Stimulated activated CD8-positive, alpha-beta memory T cell treated with anti-CD3 and anti-CD28 coated beads, Interleukin-12 subunit alpha, Interleukin-12 subunit beta, amount 100 ng/mL, for 4 hours (primary cell): ENCODE results near the gene HSPH1.
"Not testable (repeated sequence)": the region's sequence is repeated elsewhere in the genome, so short reads cannot be mapped to it uniquely, and the experiment has no call there.

ENCODE experiments used
- DNase-seq: peaks from one replicate; pipeline ENCODE4 v3.0.0-alpha.2; 2020; ENCODE audit warnings: low read depth

Gene HSPH1

DNA sequence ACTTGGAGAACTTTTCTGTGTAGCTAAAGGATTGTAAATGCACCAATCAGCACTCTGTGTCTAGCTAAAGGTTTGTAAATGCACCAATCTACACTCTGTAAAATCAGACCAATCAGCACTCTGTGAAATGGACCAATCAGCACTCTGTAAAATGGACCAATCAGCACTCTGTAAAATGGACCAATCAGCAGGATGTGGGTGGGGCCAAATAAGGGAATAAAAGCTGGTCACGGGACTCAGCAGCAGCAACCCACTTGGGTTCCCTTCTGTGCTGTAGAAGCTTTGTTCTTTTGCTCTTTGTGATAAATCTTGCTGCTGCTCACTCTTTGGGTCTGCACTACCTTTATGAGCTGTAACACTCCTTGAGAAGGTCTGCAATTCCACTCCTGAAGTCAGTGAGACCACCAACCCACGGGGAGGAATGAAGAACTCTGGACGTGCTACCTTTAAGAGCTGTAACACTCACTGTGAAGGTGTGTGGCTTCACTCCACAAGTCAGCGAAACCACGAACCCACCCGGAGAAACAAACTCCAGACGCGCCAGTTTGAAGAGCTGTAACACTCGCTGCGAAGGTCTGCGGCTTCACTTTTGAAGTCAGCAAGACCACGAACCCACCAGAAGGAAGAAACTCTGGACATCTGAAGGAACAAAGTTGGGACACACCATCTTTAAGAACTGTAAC lies 16.2 kb upstream of the HSPH1 start:
- not testable (repeated sequence) for DNase-seq

DNA sequence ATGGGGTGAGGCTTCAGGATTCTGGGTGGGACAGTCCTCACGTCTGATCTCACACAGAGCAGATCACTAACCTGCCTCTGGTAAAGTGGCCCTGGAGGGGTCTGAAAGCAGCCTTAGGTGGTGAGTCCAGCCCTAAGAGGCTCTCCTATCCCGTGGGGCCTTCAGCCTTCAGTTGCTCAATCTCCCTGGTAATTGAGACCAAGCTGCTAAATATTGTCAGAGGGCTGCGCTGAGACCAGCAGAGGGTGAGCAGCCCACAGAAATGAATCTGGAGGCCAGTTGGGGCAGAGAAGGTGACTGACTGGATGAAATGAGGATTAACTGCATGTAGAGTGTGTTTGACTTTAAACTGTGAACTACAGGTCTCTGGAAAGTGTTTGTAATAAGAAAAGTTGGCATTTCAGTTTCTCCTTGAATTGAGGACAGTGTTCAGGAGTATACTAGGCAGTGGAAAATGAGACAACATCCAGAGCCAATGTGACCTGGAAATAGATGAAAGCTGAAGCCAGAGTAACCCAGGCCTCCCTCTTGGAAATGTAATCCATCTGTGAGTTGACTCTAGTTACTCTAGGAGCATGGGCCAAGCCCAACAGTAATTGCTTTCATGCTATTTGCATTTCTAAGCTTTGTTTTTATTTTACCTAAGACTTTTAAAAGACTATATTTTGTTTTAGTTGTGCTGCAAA lies 14.3 kb upstream of the HSPH1 start:
- DNase-seq: no peak

DNA sequence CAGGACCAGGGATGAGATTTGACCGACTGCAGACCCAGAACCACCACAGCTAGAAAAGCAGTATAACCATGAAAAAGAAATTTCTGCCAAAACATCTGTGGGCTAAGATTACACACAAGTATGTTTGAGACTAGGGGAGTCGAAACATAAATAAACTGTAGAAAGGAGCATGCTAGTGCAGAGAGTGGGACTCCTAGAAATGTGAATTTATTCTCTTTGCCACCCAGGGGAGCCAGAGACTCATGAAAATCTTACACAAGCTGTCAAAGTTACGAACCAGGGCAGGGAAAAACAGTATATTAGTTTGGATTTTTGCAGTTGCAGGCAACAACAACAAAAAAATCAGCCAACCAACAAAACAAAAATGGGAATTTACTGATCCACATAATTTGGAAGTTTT lies 12.3 kb upstream of the HSPH1 start:
- DNase-seq: no peak

DNA sequence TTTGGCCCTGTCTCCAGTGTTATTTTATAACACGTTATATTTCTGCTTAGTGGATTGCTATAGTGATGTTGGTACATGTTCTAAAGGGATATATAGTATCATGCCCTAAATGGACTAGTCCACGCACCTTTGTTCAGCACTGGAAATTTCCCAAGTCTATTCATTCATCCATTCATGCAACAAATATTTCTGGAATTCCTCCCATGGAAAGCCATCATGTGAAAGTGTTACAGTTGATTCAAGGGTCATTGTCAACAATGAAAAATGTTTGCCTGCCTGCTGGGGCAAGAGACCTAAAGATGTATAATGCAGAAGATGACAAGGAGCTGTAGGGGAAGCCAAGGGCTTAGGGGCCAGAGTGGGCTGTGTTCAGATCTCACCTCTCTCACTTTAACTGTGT lies 10.8 kb upstream of the HSPH1 start:
- DNase-seq: no peak

DNA sequence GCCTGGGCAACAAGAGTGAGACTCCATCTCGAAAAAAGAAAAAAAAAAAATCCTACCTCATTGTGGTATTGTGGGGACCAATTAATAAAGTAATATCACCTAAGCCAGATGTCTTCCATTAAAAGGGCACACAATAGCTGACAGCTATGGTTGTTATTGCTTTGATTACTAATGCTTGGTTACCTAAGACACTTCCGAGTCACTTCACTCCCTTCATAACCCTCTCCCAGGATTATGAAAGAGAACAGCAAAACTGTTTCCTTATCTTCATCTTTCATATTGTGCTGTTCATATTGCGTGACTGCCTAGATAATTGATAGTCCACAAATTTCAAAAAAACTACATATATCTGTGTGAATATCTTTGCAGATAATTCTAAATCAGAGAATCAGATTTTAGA lies 10.3 kb upstream of the HSPH1 start:
- no peak for DNase-seq

DNA sequence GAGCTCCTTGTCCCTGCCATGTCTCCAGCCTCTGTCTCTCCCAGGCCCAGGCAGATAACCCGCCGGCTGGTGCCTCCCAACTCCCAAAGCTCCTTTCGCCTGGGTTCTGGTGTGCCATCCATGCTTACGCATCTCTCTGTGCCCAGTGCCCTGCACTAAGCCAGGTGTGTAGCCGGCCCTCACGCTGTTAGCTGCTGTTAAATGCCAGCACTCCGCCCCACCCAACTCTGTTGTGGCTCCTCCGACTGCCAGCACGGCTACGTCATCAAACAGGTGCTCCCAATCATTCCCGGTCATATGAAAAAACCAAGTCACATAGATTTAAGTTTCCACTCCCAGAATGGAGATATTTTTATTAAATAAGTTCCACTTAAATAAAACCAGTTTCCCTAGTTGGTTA lies 7.0 kb upstream of the HSPH1 start:
- no peak for DNase-seq

DNA sequence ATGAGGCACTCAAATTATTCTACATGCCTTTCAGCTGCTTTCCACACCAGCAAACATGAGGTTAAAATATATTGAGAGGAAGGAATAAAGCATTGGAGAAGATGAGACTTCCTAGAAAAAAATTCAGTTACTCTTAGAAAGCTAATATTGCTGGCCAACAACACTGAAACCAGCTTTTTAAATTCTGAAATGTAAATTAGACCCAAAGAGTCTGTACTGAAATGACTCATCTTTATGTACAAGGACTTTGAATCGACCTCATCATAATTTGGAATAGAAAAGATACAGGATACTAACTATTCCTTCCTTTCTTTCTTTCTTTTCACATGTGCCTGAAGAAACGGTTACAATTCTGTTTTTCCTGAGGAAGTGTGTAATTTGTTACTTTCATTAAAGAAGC lies 6.5 kb upstream of the HSPH1 start:
- no peak for DNase-seq

DNA sequence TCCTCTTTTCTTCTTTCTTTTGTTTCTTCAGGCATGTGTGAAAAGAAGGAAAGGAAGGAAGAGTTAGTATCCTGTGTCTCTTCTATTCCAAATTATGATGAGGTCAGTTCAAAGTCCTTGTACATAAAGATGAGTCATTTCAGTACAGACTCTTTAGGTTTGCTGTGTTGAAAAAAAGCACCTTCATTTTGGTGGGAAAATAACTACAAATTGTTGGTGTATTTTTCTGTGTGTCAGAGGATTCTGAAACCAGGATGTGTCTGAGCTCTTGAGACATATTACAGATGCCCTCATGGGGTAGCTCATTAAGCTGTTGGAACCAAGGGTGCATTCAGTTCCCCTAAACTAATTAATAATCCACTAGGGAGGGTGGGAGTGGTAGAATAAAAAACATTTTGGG lies 5.8 kb upstream of the HSPH1 start:
- DNase-seq: no peak

DNA sequence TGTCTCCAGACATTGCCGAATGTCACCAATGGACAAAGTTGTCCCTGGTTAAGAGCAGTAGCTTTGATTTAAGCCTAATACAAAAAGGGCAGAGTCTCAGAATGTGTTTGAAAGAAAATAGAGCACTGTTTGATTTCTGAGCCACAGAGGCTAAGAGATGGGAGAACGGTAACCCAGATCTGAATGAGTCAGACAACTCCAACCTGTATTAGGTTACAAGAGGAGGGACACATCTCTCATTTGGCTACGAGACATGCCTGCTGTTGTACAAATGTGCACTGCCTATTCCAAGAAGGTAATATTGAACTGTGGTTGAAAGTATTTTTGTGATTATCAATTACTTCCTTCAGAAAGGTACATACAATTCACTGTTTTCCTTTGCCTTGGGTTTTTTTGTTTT lies 4.9 kb upstream of the HSPH1 start:
- DNase-seq: no peak

DNA sequence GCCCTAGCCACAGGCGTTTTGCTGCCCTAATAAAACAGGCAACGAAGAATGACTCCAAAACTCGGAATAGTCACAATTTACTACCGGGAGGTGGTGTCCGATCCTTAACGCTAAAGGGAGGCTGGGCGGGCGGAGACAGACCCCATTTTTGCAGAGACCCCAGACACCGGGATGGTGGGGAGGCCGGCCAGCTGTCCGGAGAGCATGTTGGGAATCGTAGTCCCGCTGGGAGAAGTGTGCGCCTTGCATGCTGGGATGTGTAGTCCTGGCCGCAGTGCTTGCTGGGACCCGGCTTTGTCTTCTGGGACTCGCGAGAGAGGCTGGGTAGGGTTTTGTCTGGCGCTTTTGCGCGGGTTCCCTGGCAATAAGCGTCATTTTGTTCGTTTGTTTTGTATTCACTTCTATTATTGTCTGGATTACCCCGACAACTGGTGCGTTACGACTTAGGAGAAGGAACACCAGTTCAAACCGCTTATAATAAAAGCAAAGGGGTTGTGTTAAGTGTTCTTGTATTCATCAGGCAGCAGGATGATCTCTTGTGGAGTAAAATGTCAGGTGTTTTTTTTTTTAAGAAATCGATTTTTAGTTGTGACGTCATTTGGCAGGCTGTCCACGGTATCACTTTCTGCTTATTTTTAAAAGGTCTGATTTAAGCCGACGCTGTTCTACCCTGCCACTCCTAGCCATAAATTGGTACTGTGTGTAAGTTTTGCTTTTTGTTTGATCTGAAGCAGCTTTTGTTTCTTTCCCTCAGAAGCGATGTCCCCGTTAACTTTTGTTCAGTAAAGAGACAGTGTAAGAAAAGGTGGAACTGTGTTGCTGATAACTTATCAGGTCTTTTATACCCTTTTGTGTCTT lies 676 bp upstream of the HSPH1 start:
- peak; percentile 90 for DNase-seq

DNA sequence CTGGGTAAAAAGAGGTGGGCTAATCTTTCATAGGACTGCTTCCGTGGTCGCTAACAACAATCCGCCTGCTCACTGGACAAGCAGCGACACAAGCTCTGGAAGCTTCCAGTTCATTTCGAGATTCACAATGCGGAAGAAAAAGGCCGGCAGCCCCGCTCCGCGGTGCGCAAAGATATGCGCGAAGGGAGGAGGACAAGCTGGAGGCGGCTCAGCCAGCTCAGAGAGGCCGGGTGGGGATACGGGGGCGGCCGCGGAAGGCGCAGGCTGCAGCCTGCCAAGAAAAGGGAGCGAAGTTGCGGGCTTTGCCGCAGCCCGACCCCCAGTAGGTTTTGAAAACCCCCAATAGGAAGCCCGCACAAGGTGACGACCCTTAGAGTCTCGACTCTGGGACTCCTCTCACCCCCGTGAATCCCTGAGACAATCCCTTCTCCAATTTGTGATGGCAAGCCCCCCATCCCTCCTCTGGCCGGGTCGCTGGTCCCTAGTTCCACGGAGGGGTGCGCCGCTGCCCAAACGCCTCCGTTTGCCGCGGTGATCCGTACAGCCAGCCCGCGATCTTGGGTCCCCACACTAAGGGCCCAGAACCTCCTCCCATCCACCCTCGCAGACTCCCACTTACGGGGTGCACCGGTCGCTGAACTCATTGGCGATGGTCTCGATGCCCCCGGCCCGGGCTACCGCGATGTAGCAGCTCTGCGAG lies 697 bp downstream of the HSPH1 start:
- peak; percentile 57 for DNase-seq

DNA sequence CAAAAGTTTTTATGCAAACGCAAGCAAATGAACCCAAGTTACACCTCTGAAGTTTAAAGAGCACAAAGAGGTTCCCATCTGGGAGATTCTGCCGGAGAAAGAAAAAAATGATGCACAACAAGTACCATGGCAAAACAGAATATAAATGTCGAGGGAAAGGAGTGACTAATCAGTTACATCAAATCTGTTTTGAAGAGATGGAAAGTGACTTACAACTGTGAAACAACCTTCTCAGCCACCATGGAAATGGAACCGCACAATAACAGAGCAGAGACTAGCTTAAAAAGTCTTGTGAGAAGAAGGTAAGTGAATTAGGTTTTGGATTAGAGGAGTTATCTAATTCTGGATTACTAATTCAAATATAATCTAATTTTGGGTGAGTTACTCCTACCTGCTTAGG lies 2.4 kb downstream of the HSPH1 start:
- DNase-seq: no peak

DNA sequence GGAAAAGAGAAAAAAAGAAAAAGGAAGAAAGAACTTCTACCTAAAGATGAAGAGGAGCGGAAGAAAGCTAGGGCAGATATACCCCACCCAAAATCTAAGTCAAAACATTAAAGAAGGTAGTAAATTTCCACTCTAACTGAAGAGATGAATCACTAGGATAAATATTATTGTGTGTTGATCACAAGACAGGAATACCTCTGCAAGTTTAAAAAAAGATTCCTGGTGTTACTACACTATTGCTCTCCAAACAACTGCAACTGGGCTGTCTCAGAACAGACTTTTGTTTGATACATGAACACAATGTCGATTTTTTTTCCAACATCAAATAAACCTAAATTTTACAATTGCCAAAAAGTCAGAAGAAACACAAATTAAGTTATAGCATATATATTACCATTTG lies 6.8 kb downstream of the HSPH1 start:
- no peak for DNase-seq

DNA sequence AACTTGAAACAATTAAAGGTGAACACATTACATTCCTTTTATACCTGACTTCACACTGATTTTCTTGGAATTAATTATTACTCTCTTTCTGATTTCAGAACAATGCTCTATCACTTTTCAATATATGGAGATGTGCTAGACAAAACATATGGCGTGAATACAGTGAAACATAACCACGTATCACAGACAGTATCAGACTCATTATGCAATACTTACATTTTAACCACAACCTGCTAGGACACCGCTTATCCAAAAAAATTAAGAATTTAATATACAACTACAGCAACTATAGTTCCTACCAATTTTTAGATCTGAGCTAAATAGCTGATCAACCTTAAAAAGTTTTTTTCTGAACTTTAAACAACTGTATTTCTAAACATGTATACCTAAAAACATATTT lies 9.9 kb downstream of the HSPH1 start:
- no peak for DNase-seq

DNA sequence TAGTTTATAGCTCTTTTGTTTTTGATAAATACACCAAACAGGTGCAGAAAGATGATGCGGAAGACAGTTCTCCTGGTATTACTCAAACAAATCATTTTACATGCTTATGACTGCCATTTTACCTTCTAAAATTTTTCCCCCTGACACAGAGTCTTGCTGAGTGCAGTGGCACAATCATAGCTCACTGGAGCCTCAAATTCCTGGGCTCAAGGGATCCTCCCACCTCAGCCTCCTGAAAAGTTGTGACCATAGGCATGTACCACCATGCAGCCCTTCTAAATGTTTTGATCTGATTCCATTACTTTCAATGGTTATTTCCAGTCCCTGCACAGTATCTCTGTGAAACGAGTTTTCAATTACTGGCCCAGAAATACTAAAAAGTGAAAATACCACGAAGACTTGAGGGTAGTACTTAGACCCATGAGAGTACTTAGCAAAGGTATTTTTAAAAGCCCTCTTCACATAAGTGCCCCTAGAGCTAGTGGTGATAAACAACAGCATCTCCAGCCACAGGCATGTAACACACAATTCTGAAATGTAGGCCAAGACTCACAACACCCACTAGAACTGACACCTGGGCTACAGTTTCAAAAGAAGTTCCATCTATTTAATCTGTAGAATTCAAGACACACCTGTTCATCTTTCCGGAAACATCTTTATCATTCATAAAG lies 11.3 kb downstream of the HSPH1 start:
- no peak for DNase-seq

DNA sequence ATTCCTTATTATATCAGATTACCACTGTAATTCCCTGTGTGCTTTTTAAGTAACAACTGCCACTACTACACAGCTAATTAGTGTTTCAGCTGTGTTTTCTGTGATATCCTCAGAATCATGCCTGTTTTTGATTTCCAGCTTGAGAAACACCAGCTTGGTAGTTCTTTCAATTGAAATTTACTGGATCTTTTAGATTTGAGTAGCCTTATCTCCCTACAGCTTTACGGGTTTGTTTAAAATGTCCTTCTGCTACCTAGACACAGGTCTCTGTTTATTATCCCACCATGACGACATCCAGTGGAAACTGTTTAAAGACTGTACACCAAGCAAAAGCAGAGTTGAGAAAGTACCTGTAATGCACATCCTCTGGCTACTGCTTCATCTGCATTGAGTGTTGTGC lies 12.1 kb downstream of the HSPH1 start:
- no peak for DNase-seq

DNA sequence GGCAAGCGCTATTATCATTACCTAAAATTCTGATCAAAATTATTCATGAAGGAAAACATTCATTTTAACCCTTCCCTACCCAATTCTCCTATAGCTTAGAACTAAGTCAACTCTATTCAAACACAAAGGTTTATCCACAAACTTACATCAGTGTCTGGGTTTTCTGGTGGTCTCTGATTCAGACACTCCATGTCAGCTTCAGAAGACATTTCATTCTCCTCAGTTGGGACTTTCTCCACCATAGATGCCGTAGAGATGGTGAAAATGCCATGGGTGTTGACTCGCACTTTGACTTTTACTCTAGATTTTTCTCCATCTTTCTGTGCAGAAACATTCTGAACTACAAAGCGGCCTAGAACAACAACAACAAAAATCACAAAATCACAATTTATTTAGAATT lies 16.3 kb downstream of the HSPH1 start:
- DNase-seq: no peak

DNA sequence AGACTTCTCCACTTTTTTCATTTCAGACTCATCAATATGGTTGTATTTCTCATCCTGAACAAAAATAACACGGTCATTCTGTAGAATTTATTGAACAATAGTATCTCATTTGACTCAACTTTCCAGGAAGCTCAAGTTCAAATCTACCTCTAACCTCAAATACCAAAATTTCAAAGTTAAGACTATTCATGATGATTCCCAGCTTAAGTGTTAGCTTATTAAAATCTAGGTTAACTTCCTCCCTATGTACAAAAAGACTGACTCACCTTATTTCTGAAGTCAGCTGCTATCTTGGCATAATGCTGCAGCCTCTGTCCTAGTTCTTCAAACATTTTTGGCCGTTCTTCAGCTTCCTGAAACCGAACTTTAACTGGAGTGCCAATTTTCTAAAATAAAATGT lies 23.2 kb downstream of the HSPH1 start:
- DNase-seq: no peak

DNA sequence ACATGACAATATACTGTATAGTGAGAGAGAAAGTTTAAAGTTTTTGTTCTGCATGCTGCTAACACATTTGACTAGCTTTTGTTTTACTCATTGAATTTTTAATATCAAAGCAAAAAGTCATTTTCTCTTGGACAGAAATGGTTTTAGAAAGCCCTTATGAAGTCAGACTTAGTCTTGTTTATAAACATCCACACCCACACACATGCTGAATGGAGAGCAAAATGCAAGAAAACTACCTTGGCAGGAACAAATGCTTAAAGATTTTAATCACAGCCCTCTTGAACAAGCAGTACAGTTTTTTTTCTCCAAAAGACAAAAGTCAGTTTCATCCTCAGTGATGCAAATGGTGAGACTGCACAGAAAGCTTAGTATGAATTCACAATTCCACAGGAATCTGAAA lies 25.0 kb downstream of the HSPH1 start:
- no peak for DNase-seq

DNA sequence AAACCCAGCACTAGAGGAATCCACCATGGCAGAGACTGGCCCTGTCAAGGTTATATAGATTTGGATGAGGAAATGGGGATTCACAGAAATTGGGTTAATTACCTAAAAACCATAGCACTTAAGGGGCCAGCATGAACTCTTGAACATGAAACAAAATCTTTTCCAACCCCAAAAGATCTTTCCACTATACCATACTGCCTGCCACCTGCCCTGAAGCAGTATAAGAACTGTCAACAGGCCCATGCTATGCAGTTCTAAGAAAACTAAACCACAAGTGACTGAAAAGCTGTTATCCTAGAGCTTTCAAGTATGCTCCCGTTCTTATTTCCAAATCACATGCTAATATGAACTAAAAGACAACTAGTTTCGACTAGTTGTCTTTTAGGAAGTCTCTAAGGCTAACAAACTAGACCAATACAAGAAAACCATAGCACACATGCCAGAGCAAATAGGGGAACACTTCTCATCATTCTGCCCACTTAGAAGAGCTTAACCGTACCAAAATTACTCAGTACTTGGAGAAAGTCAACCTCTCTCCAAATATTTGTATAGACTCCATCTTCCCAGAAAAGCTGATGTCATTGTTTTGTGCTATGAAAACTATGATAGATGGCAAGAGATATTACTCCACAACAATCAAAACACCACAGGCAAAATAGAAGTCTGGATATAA lies 27.5 kb downstream of the HSPH1 start:
- no peak for DNase-seq

DNA sequence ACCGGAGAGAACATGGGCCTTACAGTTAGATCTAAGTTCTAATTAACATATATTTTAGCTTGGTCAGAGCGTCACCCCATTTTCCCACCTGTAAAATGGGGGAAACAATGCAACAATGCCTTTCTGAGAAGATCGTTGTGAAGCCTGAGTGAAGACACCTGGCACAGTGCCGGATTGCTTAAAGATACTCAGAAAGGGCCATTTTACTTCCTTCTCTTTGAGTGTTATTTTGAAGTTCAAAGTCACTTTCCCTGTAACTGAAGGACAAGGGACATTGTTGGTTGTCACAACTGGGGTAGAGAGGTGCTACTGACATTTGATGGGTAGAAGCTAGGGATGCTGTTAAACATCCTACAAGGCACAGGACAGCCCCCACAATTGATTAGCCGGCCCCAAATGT lies 28.1 kb downstream of the HSPH1 start:
- DNase-seq: no peak
